ENCODE data around the gene POLD4.

DNA sequence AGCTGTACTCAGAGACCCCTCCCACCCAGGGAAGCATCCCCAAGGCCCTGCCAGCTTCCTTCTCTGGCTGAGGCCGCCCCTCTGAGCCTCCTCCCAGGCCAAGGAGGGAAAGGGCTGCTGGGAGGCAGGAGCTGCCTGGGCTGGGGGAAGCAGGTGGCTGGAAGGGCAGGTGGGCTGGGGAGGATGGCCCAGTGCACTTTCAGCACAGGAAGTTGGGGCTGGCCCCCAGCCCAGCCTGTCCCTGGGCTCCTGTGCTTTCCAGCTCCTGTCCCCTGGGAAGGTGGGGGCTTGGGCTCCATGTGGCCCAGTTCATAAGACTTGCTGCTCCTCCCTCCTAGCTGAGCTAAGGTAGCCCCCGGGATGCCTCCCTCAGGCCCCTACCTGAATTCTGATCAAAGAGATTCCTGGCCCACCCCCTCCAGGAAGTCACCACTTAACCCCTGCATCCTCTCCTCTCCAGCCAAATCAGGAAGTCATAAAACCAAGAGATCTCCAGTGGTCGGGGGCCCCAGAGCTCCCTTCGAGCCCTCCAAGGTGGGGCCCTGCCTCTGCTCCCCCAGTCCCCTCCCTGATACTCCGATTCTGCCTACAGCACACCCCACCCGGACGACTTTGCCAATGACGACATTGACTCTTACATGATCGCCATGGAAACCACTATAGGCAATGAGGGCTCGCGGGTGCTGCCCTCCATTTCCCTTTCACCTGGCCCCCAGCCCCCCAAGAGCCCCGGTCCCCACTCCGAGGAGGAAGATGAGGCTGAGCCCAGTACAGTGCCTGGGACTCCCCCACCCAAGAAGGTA, 43.4 kb upstream of the POLD4 start:
- TF ChIP-seq CTCF (IDR thresholded peaks at IDR 0.05) (no peak), EP300 (IDR thresholded peaks at IDR 0.05) (no peak), POLR2A (IDR thresholded peaks at IDR 0.05) (no peak), POLR2AphosphoS5 (IDR thresholded peaks at IDR 0.05) (no peak)
